ENCODE measurements around the gene VWA7.

VWA7 gene

DNA sequence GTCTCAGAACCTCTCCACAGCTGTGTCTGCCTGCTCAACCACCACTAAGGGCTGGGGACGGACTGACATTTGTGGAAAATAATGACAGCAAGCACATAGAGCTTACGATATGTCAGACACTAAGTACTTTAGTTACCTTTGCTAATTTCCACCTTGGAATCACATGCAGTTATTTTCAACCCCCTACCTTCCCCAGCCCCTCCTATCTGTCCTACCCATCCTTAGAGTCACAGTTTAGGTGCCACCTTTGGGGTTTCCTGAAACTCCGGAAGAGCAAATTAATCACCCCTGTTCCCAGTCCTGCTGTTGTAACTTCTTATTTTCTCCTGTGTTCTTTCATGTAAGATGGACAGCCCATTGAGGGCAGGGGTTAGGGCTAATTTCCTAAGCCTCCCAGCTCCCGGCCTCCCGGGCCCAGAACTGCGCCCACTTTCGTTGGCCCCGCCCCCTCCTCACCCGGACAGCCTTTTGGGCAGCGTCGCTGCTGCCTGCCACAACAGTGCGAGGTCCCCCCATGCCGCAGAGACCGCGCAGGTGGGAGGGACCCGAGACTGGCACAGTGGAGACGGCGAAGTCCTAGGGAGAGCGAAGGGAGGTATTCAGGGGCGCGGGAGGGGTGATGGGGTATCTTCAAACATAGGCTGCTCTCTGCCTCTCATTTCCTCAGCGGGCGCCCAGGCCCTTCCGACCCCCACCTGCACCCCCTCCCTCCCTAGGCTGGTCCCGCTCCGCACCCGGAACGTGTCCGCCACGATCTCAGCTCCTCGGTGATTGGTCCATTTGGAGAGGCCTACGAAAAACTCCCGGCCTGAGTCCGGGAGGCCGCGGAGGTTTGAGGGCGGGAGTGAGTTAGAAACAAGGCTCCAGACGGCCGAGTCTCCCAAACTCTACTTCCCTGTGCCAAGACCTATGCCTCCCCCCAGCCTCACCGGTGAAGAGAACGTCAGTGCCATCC lies 49.1 kb downstream of the VWA7 start:
- peak; percentile 89 to 95 for DNase-seq

DNA sequence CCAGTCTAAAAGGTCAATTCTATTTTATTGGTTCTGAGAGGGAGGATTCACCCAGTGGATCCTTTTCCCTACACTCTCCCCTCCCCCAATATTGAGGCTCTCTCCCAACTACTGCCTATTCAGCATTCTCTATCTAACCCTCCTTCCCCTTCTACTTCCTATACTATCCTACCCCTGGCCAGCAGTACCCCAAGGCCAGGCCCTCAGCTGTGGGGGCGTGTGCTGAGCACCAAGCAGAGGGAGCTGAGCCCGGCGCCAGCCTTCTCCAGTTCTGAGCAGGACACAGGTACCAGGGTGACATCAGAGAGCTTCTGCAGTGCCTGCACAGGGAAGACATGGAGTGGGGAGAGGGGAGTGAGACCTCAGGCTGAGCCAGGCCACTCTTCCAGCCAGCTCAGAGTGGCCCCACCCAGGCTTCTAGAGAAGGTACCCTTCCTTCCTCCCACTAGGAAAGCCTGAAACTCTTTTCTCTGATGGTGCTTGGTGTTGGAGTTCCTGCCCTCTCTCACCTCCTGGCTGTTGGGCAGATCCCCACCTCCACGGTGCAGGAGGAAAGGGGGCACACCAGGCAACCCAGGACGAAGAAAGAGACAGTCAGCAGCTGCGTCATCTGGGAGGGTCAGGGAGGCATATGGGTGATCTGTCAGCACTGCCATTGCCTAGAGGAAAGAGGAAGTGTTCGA lies 50.0 kb downstream of the VWA7 start:
- DNase-seq = no peak

GRCh38 chr6:31725502-31726350 lies 51.4 kb downstream of the VWA7 start:
- DNase-seq = peak; percentile 48 to 54

DNA sequence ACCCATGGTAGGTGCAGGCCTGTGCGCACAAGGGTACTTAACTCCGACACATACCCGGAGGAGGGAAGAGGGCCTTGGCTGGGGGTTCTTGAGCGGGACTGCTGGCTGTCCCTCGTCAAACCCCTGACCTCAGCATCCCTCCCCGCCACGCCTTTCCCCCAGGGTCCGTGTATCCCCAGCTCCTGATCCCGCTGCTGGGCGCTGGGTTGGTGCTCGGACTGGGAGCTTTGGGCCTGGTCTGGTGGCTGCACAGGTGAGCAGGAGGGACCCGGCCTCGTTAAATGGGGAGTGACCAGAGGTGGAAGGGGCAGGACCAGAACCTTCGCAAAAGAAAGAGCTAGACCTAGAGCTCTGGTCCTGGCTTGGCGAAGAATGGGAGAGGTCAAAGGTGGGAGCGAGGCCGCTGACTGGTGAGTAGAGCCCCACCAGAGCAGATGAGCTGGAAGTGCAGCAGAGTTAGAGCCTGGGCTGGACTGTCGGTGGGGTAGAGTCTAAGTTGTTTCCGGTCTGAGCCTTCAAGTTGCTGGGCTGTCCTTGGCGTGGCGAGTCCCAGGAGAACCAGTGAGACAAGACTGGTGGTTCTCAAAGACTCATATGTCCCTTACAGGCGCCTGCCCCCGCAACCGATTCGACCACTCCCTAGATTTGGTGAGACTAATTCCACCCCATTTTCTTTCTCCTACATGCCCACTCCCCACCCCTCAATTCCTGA lies 53.0 kb downstream of the VWA7 start:
- no peak for DNase-seq

DNA sequence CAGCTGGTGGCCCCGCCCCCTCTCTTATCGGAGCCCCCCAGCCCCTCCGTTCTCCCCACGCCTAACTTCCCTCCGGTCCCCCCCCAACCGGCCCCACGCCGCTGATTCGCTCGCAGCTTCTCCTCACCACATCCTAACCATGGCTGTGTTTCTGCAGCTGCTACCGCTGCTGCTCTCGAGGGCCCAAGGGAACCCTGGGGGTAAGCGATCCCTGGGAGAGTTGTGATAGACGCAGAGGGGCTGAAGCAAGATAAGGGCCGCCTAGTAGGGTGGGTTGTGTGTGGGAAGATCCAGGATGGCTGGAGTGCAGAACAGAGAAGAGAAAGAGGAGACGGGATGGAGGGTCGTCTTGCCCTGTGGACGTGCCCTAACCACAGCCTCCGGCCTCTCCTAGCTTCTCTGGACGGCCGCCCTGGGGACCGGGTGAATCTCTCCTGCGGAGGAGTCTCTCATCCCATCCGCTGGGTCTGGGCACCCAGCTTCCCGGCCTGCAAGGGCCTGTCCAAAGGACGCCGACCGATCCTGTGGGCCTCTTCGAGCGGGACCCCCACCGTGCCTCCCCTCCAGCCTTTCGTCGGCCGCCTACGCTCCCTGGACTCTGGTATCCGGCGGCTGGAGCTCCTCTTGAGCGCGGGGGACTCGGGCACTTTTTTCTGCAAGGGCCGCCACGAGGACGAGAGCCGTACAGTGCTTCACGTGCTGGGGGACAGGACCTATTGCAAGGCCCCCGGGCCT lies 53.7 kb downstream of the VWA7 start, which contains the start of gene MPIG6B:
Gene MPIG6B, plus strand, starts transcription at position 129 of the 735 bp plus-strand sequence. Its CDS starts 11 bp downstream, at position 140.
- DNase-seq = no peak

DNA sequence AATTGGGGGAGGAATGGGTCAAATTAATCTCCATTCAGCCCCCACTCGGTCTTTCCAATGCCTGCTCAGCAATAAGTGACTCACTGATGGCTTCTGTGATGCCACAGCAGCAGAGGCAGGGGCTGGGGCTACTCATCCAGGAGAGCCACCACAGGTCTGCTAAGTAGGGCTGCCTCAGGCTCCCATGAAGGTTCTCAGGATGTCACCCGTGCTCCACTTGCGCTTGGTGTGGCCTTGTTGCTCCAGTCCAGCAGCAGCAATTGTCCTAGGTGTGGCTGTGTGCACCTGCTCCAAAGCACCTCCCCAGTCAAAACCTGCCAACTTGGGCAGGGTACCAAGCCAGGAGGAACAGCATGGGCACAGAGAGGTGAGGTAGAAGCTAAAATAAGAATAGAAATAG lies 55.0 kb downstream of the VWA7 start:
- no peak for DNase-seq

DNA sequence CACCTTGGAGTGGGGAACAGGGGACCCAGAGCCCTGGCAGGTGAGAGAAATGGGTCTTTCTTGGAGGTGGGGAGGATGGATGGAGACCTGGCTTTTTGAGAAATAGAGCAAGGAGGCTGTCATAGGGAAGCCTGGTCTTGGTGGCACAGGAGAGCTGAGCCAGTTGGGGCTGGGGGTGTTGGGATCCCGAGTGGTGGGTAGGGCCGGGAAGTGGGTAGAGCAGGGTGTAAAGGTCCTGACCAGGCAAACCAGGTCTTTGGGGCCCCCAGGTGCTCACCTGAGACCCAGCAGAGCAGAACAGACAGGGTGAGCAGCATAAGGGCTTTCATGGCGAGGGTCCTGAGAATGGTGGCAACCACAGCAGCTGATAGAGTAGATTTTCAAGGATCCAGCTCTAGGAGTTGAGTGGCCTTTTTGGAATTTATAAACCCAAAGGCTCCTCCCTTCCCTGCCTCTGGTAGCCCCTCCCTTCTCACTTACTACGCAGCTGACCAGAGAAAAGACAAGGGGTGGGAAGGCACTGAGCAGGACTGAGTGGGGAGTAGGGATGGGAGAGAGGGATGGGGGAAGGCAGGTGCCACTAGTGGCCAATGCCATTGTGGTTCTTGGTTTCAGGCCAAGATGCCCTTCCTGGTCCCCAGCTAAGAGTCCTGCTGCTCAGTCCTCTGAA lies 55.6 kb downstream of the VWA7 start, which contains the start of gene LY6G6C:
Gene LY6G6C, minus strand, starts transcription at position 396 of the 670 bp plus-strand sequence. Its CDS starts 67 bp downstream, at position 329.
- no peak for DNase-seq

DNA sequence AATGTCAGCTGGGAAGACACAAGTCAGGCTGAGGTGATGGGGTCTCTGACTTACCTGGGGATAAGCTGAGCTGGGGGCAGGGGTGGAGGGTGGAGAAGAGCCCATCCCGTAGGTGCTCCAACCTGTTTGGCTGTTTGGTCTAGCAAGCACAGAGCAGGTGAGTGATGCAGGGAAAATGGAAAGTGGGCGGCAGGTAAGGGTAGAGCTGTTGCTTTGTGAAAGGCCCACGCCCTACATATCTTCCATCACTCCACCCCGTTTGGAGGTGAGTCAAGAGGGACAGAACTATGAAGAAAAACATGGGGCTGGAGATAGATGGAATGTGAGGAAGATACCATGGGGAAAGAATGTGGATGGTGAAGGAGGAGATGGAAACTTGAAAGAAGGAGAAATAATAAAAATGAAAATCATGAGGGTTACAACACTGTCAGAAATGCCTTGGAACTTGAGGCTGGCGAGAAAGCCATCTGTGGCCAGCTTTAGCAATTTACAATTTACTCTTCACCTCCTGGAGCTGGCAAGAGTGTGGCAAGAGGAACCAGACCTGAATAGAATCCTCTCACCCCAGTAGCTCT lies 56.8 kb downstream of the VWA7 start:
- DNase-seq = no peak

GRCh38 chr6:31719001-31719400 lies 58.1 kb downstream of the VWA7 start:
- DNase-seq = no peak

- DNase-seq = no peak
Measured at GRCh38 chr6:31718265-31718664, 58.9 kb downstream of the VWA7 start.

DNA sequence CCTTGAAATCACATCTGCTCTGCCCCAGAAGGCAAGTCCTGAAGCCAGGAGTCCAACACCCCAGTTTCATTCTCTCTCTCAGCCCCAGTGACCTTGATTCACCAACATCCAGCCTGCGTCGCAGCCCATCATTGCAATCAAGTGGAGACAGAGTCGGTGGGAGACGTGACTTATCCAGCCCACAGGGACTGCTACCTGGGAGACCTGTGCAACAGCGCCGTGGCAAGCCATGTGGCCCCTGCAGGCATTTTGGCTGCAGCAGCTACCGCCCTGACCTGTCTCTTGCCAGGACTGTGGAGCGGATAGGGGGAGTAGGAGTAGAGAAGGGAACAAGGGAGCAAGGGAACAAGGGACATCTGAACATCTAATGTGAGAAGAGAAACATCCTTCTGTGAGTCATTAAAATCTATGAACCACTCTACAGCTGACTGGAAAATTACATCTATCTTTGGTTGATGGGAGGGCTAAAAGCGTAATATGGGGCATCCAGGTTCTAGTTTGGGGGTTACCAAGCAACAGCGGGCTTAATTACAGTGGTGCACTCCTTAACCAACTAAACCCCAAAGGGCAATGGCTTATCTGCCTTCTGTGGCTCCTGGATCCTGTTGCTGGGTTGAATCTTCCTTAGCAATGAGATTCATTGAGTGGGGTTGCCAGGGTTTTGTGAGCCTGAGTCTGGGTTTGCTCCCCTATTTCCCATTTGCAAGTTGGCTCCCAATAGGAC lies 59.5 kb downstream of the VWA7 start:
- DNase-seq = no peak
